Measurements from ENCODE around the gene TRABD.

DNA sequence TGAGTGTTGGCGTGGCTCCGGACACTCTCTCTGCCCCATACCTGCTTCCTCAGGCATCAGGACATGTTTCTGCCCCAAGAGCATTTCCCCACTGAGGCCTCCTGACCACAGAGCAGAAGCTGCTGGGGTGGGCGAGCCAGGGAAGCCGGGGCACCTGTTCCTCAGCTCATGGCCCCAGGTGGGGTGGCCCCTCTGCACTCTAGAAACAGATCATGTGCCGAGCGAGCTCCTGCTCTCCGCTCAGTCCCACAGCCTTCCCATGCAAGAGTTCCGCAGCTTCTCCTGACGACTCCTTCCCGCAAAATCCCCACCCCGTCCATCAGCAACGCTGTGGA lies 37.6 kb upstream of the TRABD start:
- TF ChIP-seq POLR2A (IDR thresholded peaks at IDR 0.05; ENCODE audit: low read length) (no peak), GATA1 (IDR thresholded peaks at IDR 0.05; ENCODE audit: low read depth, low read length) (no peak)

Data from erythroblast (primary cell).